ENCODE results near the gene OPCML. TPM values are rescaled to one million over a fixed set of nuclear protein-coding genes. Genes with fewer than 3 reads are reported as not detected.

The OPCML gene
- polyA plus RNA-seq, 1 donor (not counting 4 experiments of a cell fraction or from before 2014, with no cell fraction given): 0.04 TPM

GRCh38 chr11:133390803-133391202 lies 141.5 kb downstream of the OPCML start:
- dilution Hi-C loops (cut with MboI; ENCODE audit: extremely low pct_ligation_motif_present, low sequenced_read_pairs): no loop called here
- Histone ChIP-seq H3K4me3 (ENCODE audit: control insufficient read depth in 2 of 3, extremely low read depth in 1 of 3, insufficient read depth in 2 of 3, low read depth in 1 of 3, low read length in 3 of 3) (no peak overlapping the region), H4K20me1 (ENCODE audit: control insufficient read depth, extremely low read depth, insufficient read depth, low read length) (no peaks in the 10 kb centered on the region), H3K79me2 (ENCODE audit: control insufficient read depth, insufficient read depth, low read length) (no peaks in the 10 kb centered on the region), H3K9me1 (ENCODE audit: control insufficient read depth, extremely low read depth, insufficient read depth, low read length) (no peaks in the 10 kb centered on the region), H2AFZ (ENCODE audit: control insufficient read depth, low read length) (no peak overlapping the region), H3K27ac (ENCODE audit: control insufficient read depth, insufficient read depth, low read length) (no peak overlapping the region), H3K9me3 (ENCODE audit: control insufficient read depth, low read depth, low read length) (no peaks in the 10 kb centered on the region), H3K4me2 (ENCODE audit: control insufficient read depth, extremely low read depth, insufficient read depth, low read depth, low read length) (no peak overlapping the region), H3K27me3 (ENCODE audit: control insufficient read depth, extremely low read depth, insufficient read depth, low read length) (no peaks in the 10 kb centered on the region), H3K9ac (ENCODE audit: control insufficient read depth, extremely low read depth, insufficient read depth, low read length) (no peak overlapping the region), H3K36me3 (ENCODE audit: control insufficient read depth in 2 of 2, extremely low read depth in 1 of 2, insufficient read depth in 2 of 2, low read length in 2 of 2) (no peaks in the 10 kb centered on the region), H3K4me1 (ENCODE audit: control insufficient read depth, extremely low read depth, insufficient read depth, low read length) (no peaks in the 10 kb centered on the region)
- no peak for FAIRE-seq
- DNase-seq (ENCODE audit: low read depth, low spot score): no peak
- TF ChIP-seq EZH2 (IDR thresholded peaks at IDR 0.05; ENCODE audit: low read length): no peak
- TF ChIP-seq CTCF (optimal IDR thresholded peaks at IDR 0.05 in 1 of 3, IDR thresholded peaks at IDR 0.05 in 1 of 3, conservative IDR thresholded peaks at IDR 0.05 in 1 of 3; ENCODE audit: extremely low read depth in 1 of 3, insufficient read depth in 2 of 3, low read length in 3 of 3): no peak

DNA sequence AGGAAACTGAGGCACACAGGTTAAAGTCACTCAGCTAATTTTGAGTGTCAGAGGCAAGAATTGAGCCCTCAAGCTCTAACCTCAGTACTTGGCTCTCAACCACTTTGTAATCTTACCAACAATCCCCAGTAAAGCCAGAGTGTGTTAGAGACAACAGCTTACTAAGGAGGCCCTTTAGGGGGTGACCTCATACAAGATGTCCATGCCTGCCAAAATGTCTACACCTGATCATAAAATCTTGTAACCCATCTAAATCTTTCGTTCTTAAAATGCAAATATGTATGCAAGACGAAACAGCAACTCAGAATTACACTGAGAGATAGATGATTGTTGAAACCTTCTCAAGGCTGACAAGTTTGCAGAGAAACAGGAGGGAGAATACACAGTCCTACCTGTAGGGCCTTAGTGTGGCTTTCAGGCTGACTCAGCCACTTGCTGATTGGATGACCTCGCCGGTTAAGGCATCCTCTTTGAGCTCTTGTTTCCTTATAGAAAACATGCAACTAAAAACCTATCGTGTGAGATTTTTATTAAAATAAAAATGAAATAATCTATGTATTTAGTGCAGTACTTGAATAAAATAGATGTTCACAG lies 143.2 kb downstream of the OPCML start:
- no peaks in the 10 kb centered on the region for H3K27me3 ChIP-seq (ENCODE audit: control insufficient read depth, extremely low read depth, insufficient read depth, low read length)
- H3K4me3 ChIP-seq (ENCODE audit: control insufficient read depth in 2 of 3, extremely low read depth in 1 of 3, insufficient read depth in 2 of 3, low read depth in 1 of 3, low read length in 3 of 3): no peak overlapping the region
- no peaks in the 10 kb centered on the region for H3K9me3 ChIP-seq (ENCODE audit: control insufficient read depth, low read depth, low read length)
- no peaks in the 10 kb centered on the region for H3K9me1 ChIP-seq (ENCODE audit: control insufficient read depth, extremely low read depth, insufficient read depth, low read length)
- H2AFZ ChIP-seq (ENCODE audit: control insufficient read depth, low read length): no peak overlapping the region
- H4K20me1 ChIP-seq (ENCODE audit: control insufficient read depth, extremely low read depth, insufficient read depth, low read length): no peaks in the 10 kb centered on the region
- no peak overlapping the region for H3K27ac ChIP-seq (ENCODE audit: control insufficient read depth, insufficient read depth, low read length)
- dilution Hi-C loops (cut with MboI; ENCODE audit: extremely low pct_ligation_motif_present, low sequenced_read_pairs): no loop called here
- H3K79me2 ChIP-seq (ENCODE audit: control insufficient read depth, insufficient read depth, low read length): no peaks in the 10 kb centered on the region
- no peak overlapping the region for H3K9ac ChIP-seq (ENCODE audit: control insufficient read depth, extremely low read depth, insufficient read depth, low read length)
- H3K4me2 ChIP-seq (ENCODE audit: control insufficient read depth, extremely low read depth, insufficient read depth, low read depth, low read length): no peak overlapping the region
- no peaks in the 10 kb centered on the region for H3K4me1 ChIP-seq (ENCODE audit: control insufficient read depth, extremely low read depth, insufficient read depth, low read length)
- FAIRE-seq (no peak), DNase-seq (ENCODE audit: low read depth, low spot score) (no peak)
- H3K36me3 ChIP-seq (ENCODE audit: control insufficient read depth in 2 of 2, extremely low read depth in 1 of 2, insufficient read depth in 2 of 2, low read length in 2 of 2): no peaks in the 10 kb centered on the region
- TF ChIP-seq CTCF (optimal IDR thresholded peaks at IDR 0.05 in 1 of 3, IDR thresholded peaks at IDR 0.05 in 1 of 3, conservative IDR thresholded peaks at IDR 0.05 in 1 of 3; ENCODE audit: extremely low read depth in 1 of 3, insufficient read depth in 2 of 3, low read length in 3 of 3): no peak
- no peak for TF ChIP-seq EZH2 (IDR thresholded peaks at IDR 0.05; ENCODE audit: low read length)

Measured in keratinocyte (primary cell).